NCI-H1417 treated with DMSO at 0.1 percent for 48 hours (cell line): ENCODE measurements around the gene RPP38.

Source experiments
- DNase-seq: peaks from one replicate; lab custom pipeline; 2025; lab: John Stamatoyannopoulos, UW

RPP38 gene

DNA sequence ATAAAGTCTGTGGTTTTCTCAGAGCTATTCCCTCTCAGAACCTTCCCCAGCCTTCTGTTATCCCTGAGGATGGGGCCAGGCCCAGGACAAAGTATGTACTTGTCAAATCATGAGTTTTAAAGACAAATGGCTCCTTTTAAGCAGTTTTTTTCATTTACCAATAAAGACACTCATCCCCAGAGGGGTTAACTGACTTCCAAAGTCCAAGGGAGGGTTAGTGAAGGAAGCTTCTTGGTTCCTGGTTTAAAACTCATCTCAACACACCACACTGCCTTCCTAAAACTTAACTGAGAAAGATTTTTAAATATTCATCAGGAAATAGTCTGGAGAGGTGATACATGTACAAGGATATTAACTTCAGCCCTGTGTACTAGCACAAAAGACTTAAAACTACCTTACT, 55.4 kb downstream of the RPP38 start:
- no peak for DNase-seq
